ENCODE results near the gene PROX1.

The PROX1 gene

GRCh38 chr1:214026985-214027384 is 39.2 kb downstream of the PROX1 start:
- no peak for DNase-seq

GRCh38 chr1:214027498-214027897 is 39.7 kb downstream of the PROX1 start:
- DNase-seq = no peak

- DNase-seq = no peak
Observed at GRCh38 chr1:214028095-214028494, 40.3 kb downstream of the PROX1 start.

- DNase-seq = no peak
Observed at GRCh38 chr1:214028649-214029406, 41.1 kb downstream of the PROX1 start.

GRCh38 chr1:214029796-214030195 is 42.0 kb downstream of the PROX1 start:
- no peak for DNase-seq

- DNase-seq = no peak
Observed at GRCh38 chr1:214031267-214031650, 43.5 kb downstream of the PROX1 start.

GRCh38 chr1:214037468-214037867 is 49.7 kb downstream of the PROX1 start:
- DNase-seq = no peak

GRCh38 chr1:214039394-214040018 is 51.7 kb downstream of the PROX1 start:
- no peak for DNase-seq

- no peak for DNase-seq
Observed at GRCh38 chr1:214043167-214043566, 55.4 kb downstream of the PROX1 start.

- DNase-seq = no peak
Observed at GRCh38 chr1:214044438-214045214, 56.9 kb downstream of the PROX1 start.

- no peak for DNase-seq
Observed at GRCh38 chr1:214050513-214051401, 63.0 kb downstream of the PROX1 start.

GRCh38 chr1:214051786-214052185 is 64.0 kb downstream of the PROX1 start:
- no peak for DNase-seq

- no peak for DNase-seq
Observed at GRCh38 chr1:214058076-214058475, 70.3 kb downstream of the PROX1 start.

GRCh38 chr1:214066190-214066589 is 78.4 kb downstream of the PROX1 start:
- DNase-seq = no peak

- no peak for DNase-seq
Observed at GRCh38 chr1:214066936-214067335, 79.2 kb downstream of the PROX1 start.

- no peak for DNase-seq
Observed at GRCh38 chr1:214067397-214067796, 79.6 kb downstream of the PROX1 start.

GRCh38 chr1:214067853-214068703 is 80.3 kb downstream of the PROX1 start:
- DNase-seq = no peak

- DNase-seq = no peak
Observed at GRCh38 chr1:214068979-214069378, 81.2 kb downstream of the PROX1 start.

GRCh38 chr1:214071469-214071868 is 83.7 kb downstream of the PROX1 start:
- DNase-seq = no peak

- no peak for DNase-seq
Observed at GRCh38 chr1:214072426-214073157, 84.8 kb downstream of the PROX1 start.

GRCh38 chr1:214074477-214074876 is 86.7 kb downstream of the PROX1 start:
- no peak for DNase-seq

Data from NCI-H2107 (cell line).